Epidermal melanocyte (primary cell): ENCODE data around the gene SND1.
A peak's percentile ranks its signal among the peaks of the same experiment; 100 is the strongest.

ENCODE experiments used
- DNase-seq: peaks from one replicate; pipeline ENCODE4 v3.0.0; 2011; ENCODE audit warnings: low spot score; ENCODE audit not compliant: insufficient read length

The SND1 gene

GRCh38 chr7:127651556-127652332 is at the start of gene SND1:
TSS of gene SND1 (plus strand) at chr7:127652194. CDS start at chr7:127652374, 180 bp downstream.
- DNase-seq, result peak; percentile 94

DNA sequence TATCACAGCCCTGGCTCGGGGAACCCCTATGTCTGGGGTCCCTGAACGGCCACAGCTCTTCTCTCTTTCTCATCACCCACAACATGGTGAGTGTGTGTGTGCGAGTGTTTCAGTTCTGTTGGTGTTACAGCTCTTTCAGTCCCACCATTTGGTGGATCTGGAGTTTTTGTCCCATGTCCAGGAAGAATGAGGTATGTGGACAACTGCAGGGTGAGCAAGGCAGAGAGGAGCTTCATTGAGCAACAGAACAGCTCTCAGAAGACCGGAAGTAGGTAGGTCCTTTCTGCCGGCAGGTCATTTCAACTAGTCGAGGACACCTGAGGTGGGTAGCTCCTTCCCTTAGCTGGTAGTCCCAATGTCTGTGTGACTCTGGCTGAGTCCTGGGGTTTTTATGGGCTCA is 43.5 kb upstream of the SND1 start:
- DNase-seq, result no peak

DNA sequence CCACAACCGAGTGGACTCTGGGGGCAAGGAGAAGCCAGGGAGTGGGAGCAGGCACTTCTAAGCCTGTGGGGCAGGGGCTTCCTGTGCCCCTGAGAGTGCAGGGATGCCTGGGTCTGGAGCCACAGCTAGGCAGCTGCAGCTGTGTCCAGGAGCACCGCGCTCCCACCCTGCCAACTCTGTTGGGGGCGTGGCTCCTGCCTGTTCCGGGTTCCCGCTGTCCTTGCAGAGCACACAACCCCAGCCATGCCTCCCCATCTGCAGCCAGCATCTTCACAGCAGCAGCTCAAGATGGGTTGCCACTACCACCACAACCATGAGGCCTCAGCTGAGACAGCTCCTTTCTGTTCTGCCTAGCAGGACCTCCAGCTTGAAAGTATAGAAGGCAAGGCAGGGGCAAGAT is 42.7 kb upstream of the SND1 start:
- DNase-seq, result no peak

DNA sequence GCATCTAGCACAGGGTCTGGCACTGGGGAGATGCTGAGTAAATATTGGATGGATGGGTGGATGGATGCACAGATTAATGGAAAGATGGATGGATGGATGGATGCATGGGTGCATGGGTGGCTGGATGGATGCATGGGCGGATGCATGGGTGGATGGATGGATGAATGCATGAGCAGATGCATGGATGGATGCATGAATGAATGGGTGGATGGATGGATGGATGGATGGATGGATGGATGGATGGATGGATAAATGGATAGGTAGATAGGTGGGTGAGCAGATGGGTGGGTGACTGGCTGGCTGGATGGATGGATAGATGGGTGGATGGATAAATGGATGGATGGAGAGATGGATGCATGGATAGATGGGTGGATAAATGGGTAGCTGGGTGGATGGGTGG is 39.7 kb upstream of the SND1 start:
- no peak for DNase-seq

DNA sequence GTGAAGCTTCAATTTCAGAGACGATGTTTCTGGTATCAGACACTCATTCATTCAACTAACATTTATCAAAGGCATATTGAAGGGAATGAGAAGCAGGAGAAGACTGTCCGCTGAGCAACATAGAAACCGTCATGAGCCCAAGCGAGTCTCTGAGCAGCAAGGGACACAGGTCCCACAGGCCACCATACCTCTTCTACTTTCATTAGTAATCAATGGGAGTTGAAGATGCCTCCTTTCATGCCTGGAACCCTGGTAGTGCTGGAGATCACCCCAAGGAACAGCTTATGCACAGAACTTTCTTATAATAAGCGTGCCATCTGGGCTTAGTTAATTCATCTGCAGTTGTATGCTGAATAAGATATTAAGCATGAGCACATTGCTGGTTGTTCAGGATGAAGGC is 35.3 kb upstream of the SND1 start:
- DNase-seq, result no peak

DNA sequence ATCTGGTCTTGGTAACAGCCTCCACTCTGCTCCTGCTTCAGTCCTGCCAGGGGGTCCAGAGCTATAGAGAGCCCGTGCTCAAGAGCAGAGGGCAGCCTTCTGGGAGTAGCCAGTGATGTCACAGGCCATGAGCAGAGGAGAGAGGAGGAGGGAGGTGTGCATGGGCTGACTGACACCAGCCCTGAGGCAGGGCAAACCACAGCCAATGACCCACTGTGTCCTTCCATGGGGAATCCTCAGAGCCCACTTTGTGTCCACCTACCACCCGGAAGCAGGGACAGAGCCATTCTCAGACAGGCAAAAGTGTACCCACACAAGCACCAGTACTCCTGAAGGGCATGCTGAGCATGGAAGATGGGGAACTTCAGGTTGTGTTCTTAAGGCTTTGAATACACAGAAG is 34.0 kb upstream of the SND1 start, which contains the start of gene PAX4:
TSS of gene PAX4 (minus strand) at position 101 of the 400 bp plus-strand sequence. CDS start 2,214 bp downstream, outside the sequence.
- no peak for DNase-seq

- no peak for DNase-seq
These were observed 33.2 kb upstream of the SND1 start for GRCh38 chr7:127618775-127619174.

GRCh38 chr7:127619681-127620405 is 32.2 kb upstream of the SND1 start:
- DNase-seq, result no peak

GRCh38 chr7:127620406-127621233 is 31.4 kb upstream of the SND1 start:
- DNase-seq, result no peak

GRCh38 chr7:127625331-127625730 is 26.7 kb upstream of the SND1 start:
- DNase-seq, result no peak

GRCh38 chr7:127628445-127628844 is 23.5 kb upstream of the SND1 start:
- no peak for DNase-seq

- DNase-seq, result no peak
These were observed 22.6 kb upstream of the SND1 start for GRCh38 chr7:127629268-127629854.

DNA sequence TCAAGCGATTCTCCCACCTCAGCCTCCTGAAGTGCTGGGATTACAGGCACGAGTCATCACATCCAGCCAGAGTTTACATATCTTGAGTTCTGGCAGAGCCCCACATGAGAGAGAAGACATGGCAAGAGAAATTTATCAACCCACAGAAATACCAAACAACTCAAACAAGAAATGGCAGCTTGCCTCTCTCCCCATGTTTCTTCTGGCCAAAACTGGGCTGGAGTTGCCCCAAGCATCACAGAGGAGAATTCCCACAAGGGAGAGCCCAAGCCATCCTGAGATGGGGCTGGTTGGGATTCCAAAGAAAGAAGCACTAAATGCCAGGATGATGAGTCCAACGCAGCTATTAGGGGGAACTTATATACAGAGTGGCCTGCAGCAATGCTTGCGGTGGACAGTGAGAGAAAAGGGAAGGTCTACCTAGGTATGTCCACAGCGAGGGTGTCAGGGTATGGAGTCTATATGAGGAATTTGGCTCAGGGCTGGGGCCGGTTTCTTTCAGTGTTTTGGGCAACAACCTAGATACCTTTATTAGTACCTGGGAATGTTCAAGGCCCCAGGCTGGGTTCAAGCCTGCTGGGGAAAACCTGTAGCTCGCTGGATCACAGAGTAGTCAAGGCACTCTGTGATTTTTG is 19.6 kb upstream of the SND1 start:
- DNase-seq, result no peak

- no peak for DNase-seq
These were observed 16.2 kb upstream of the SND1 start for GRCh38 chr7:127635659-127636285.

DNA sequence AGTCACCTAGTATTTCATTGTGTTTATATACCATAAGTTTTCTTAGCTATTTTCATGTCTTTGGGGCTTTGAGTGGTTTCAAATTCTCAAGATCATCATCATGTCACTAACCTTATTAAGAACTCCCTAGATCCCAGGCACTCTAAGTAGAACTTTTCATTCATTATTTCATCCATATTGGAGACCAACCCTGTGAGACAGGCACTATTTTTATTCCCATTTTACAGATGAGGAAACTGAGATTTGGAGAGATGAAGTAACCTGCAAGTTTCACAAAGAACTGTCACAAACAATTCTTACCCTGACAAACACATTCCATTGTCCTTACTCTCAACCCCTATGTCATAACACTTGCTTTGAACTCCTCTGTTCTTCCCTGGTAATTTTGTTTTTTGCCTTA is 13.8 kb upstream of the SND1 start:
- DNase-seq, result no peak

GRCh38 chr7:127644484-127644883 is 7.5 kb upstream of the SND1 start:
- no peak for DNase-seq

DNA sequence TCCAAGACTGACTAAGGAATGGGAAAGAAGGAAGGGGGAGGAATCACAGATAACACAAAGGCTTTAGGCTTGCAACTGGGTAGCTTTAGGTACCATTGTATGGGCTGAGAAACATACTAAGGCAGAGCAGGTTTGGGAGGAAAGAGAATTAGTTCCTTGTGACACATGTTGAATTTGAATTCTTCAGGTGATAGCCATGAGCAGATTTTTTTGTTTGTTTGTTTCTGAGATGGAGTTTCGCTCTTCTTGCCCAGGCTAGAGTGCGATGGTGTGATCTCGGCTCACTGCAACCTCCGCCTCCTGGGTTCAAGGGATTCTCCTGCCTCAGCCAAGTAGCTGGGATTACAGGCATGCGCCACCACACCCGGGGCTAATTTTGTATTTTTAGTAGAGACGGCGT is 4.4 kb upstream of the SND1 start:
- DNase-seq, result no peak

- DNase-seq, result no peak
These were observed 3.0 kb upstream of the SND1 start for GRCh38 chr7:127648986-127649385.

DNA sequence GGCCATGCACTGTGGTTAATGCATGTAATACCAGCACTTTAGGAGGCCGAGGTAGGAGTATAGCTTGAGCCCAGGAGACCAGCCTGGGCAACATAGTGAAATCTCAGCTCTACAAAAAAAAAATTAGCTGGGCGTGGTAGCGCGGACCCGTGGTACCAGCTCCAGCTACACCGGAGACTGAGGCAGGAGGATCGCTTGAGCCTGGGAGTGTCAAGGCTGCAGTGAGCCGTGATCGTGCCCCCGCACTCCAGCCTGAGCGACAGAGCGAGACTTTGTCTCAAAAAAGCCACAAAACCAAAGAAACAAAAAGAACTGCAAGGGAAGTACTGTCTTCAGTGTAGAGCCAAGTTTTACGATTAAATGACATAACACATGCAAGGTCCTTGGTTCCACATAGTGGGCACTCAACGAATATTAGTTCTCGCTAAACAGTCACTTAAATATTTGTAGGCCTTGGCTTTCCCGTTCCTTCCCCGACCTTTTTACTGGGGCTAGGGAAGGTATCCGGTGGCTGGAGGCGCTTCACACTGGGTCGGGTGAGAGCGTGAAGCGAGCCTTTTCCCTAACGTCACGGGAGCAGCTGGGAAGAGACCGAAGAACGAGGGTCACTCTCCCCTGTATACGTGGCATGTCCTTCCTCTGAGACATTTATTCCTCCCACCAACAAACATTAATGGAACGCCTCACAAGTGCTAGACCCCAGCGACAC is 993 bp upstream of the SND1 start:
- DNase-seq, result no peak
